Lower leg skin (tissue), 3 donors: Measurements from ENCODE around the gene ZNF420.

Experiments used
- CTCF ChIP-seq, 3 donors: fragments of 450-650 bp; IDR thresholded peaks; one replicate each; pipeline ENCODE4 v1.5.1; 2016; ENCODE audit warnings: antibody characterized with exemption in 3 of 3, mild to moderate bottlenecking in 3 of 3, moderate library complexity in 2 of 3
- POLR2A ChIP-seq, 2 donors: fragments of 450-650 bp; IDR thresholded peaks; one replicate each; pipeline ENCODE4 v1.6.1; 2016 to 2017; ENCODE audit warnings: antibody characterized with exemption in 2 of 2, mild to moderate bottlenecking in 1 of 2, moderate library complexity in 1 of 2

- TF ChIP-seq POLR2A (IDR thresholded peaks at IDR 0.05) (no peak), CTCF (IDR thresholded peaks at IDR 0.05) (no peak)
Observed at GRCh38 chr19:37128821-37129177, 50.6 kb downstream of the ZNF420 start.
